Upper lobe of left lung (tissue), 6 donors: ENCODE measurements around the gene DGKK. TPM values are rescaled to one million over a fixed set of nuclear protein-coding genes. Genes with fewer than 3 reads are reported as not detected.
A peak's percentile ranks its signal among the peaks of the same experiment; 100 is the strongest.

Source experiments
- ATAC-seq, 2 donors: fragments of 200-7000 bp; cut with Tn5 transposase; one replicate each; pipeline ENCODE4 v1.9.1; 2022; ENCODE audit warnings: mild to moderate bottlenecking in 2 of 2, moderate library complexity in 2 of 2; ENCODE audit not compliant: low FRiP score in 2 of 2
- DNase-seq, 2 donors: peaks; one replicate each; pipeline ENCODE4 v3.0.0-alpha.2; 2019 to 2020
- H3K27ac ChIP-seq, 4 donors: fragments of 200-600 bp; sonication (generic); one replicate each; pipeline ENCODE4 v1.5.1; 2016 to 2019
- H3K27me3 ChIP-seq, 4 donors: fragments of 200-600 bp; sonication (generic); one replicate each; pipeline ENCODE4 v1.5.1; 2017 to 2019
- H3K36me3 ChIP-seq, 4 donors: fragments of 200-600 bp; sonication (generic); one replicate each; pipeline ENCODE4 v1.5.1; 2016 to 2019
- H3K4me1 ChIP-seq, 4 donors: fragments of 200-600 bp; sonication (generic); one replicate each; pipeline ENCODE4 v1.5.1; 2018 to 2019
- H3K4me3 ChIP-seq, 4 donors: fragments of 200-600 bp; sonication (generic); one replicate each; pipeline ENCODE4 v1.5.1; 2017 to 2019; ENCODE audit warnings: mild to moderate bottlenecking in 2 of 4, moderate library complexity in 1 of 4
- H3K9me3 ChIP-seq, 4 donors: fragments of 200-600 bp; sonication (generic); one replicate each; pipeline ENCODE4 v1.5.1; 2018 to 2019
- CTCF ChIP-seq, 6 experiments: fragments of 450-650 bp in 4 of 6; fragments of 200-600 bp in 2 of 6; sonication (generic) in 2 of 6; IDR thresholded peaks; one replicate each; pipeline ENCODE4 v1.5.1; 2016 to 2019; ENCODE audit warnings: antibody characterized with exemption in 6 of 6
- EP300 ChIP-seq, 4 donors: sonication (generic); formaldehyde crosslinking; IDR thresholded peaks; one replicate each; pipeline ENCODE4 v1.5.1; 2017; ENCODE audit warnings: antibody characterized with exemption in 4 of 4, control low read depth in 2 of 4
- POLR2A ChIP-seq, 4 donors: fragments of 450-650 bp; IDR thresholded peaks; one replicate each; pipeline ENCODE4 v1.5.1; 2016 to 2017; ENCODE audit warnings: antibody characterized with exemption in 4 of 4, mild to moderate bottlenecking in 2 of 4
- POLR2AphosphoS5 ChIP-seq, 2 donors: sonication (generic); formaldehyde crosslinking; IDR thresholded peaks; one replicate each; pipeline ENCODE4 v1.5.1; 2017; ENCODE audit warnings: antibody characterized with exemption in 2 of 2
- WGBS, 2 donors: methylation state at CpG; one replicate each; pipeline ENCODE4 v1.1.5; 2017 to 2018; 5-methylcytosine and 5-hydroxymethylcytosine counted together
- total RNA-seq, 6 donors: library from RNA; depleted of rRNA in 4 of 6; stranded (reverse); fragments of >200 nt in 4 of 6; gene quantifications; one replicate each; pipeline versions ENCODE4 v1.1.0 to v1.2.1, GENCODE V29; 2016 to 2021
- donor health status: DM: no; HTN: no; CAD: no; lungs with moderate emphysema.
- donor health status: DM: no; HTN: yes; CAD: no; lungs with severe emphysema.

DGKK gene
- total RNA-seq, 6 donors from 2014 or later, result 0.09 to 0.13 TPM; not detected in 4

DNA sequence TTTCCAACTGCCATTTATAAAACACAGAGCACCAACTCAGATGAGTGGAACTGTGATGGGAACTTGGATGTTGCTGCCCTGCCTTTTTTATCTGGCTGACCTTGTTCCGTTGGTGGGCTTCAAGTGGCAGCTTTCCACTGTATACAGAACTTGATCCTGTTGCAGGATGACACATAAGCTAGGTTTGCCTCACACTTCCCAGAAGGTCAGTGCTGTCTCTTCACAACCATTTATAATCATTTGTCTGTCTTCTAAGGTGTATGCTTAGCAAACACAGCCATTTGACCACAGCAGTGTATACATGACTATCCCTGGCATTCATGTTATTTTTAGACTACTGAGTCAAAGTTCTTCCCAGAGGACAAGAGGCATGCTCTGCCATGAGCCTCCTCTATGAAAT, 20.3 kb downstream of the DGKK start:
- Histone ChIP-seq H3K36me3 (no peaks in the 10 kb centered on the region), H3K27ac (no peak overlapping the region), H3K9me3 (no peaks in the 10 kb centered on the region), H3K27me3 (no peaks in the 10 kb centered on the region), H3K4me1 (no peaks in the 10 kb centered on the region), H3K4me3 (no peak overlapping the region)
- WGBS, 2 donors, result 48 to 83% methylated on average over 1 of the region's 1 CpG
- no peak for TF ChIP-seq EP300 (IDR thresholded peaks at IDR 0.05)
- TF ChIP-seq POLR2A (IDR thresholded peaks at IDR 0.05), result no peak
- no peak for TF ChIP-seq CTCF (IDR thresholded peaks at IDR 0.05)
- no peak for TF ChIP-seq POLR2AphosphoS5 (IDR thresholded peaks at IDR 0.05)
- ATAC-seq (no peak), DNase-seq (no peak)

DNA sequence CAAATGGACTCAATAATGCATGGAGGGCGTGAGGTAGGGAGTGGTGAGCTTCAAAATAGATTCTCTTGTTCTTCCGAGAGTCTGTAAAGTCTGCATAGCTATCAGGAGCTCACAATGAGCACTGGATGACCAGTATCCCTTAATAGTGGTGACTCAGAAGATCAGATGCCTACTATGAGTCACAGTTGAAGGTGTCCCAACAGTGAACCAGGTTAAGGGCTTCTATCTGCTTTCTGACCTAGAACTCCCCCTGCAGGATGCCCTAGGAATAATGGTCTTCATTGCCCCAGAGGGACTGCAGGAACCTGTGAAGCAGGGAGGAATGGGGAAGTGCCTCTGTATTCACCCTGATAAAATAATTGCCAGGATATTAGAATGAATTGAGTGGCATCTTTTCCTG, 22.1 kb downstream of the DGKK start:
- Histone ChIP-seq H3K4me3 (no peak overlapping the region), H3K9me3 (no peaks in the 10 kb centered on the region), H3K36me3 (no peaks in the 10 kb centered on the region), H3K27me3 (no peaks in the 10 kb centered on the region), H3K27ac (no peak overlapping the region), H3K4me1 (no peaks in the 10 kb centered on the region)
- no peak for ATAC-seq
- DNase-seq, result peak in 1 of 2 donors; percentile 24
- WGBS, 2 donors, result 70 to 89% methylated on average over 2 of the region's 2 CpGs
- TF ChIP-seq POLR2A (IDR thresholded peaks at IDR 0.05) (no peak), CTCF (IDR thresholded peaks at IDR 0.05) (peak in 1 of 6 experiments; percentile 9), POLR2AphosphoS5 (IDR thresholded peaks at IDR 0.05) (no peak), EP300 (IDR thresholded peaks at IDR 0.05) (no peak)

GRCh38 chrX:50447535-50447934, 23.1 kb downstream of the DGKK start:
- TF ChIP-seq CTCF (IDR thresholded peaks at IDR 0.05), result no peak
- TF ChIP-seq POLR2AphosphoS5 (IDR thresholded peaks at IDR 0.05), result no peak
- no peak for TF ChIP-seq EP300 (IDR thresholded peaks at IDR 0.05)
- no peak for TF ChIP-seq POLR2A (IDR thresholded peaks at IDR 0.05)
- ATAC-seq (no peak), DNase-seq (no peak)
- no peaks in the 10 kb centered on the region for H3K27me3 ChIP-seq
- WGBS, 2 donors, result 88 to 94% methylated on average over 3 of the region's 3 CpGs
- H3K9me3 ChIP-seq, result no peaks in the 10 kb centered on the region
- no peaks in the 10 kb centered on the region for H3K36me3 ChIP-seq
- H3K27ac ChIP-seq, result no peak overlapping the region
- no peaks in the 10 kb centered on the region for H3K4me1 ChIP-seq
- no peak overlapping the region for H3K4me3 ChIP-seq

- no peak overlapping the region for H3K4me3 ChIP-seq
- no peaks in the 10 kb centered on the region for H3K9me3 ChIP-seq
- TF ChIP-seq POLR2A (IDR thresholded peaks at IDR 0.05) (no peak), EP300 (IDR thresholded peaks at IDR 0.05) (no peak), POLR2AphosphoS5 (IDR thresholded peaks at IDR 0.05) (no peak), CTCF (IDR thresholded peaks at IDR 0.05) (no peak)
- ATAC-seq (no peak), DNase-seq (no peak)
- H3K4me1 ChIP-seq, result no peaks in the 10 kb centered on the region
- no peaks in the 10 kb centered on the region for H3K36me3 ChIP-seq
- H3K27me3 ChIP-seq, result no peaks in the 10 kb centered on the region
- 70 to 75% methylated on average over 3 of the region's 3 CpGs for WGBS, 2 donors
- H3K27ac ChIP-seq, result no peak overlapping the region
Measured at GRCh38 chrX:50442426-50443116, 28.1 kb downstream of the DGKK start.

- Histone ChIP-seq H3K27ac (no peak overlapping the region), H3K4me1 (no peaks in the 10 kb centered on the region), H3K27me3 (peaks cover 0 to 2% (median 0%) of the 10 kb centered on the region in 4 donors), H3K4me3 (no peak overlapping the region), H3K36me3 (no peaks in the 10 kb centered on the region), H3K9me3 (no peaks in the 10 kb centered on the region)
- DNase-seq, result no peak
- TF ChIP-seq EP300 (IDR thresholded peaks at IDR 0.05) (no peak), CTCF (IDR thresholded peaks at IDR 0.05) (no peak), POLR2AphosphoS5 (IDR thresholded peaks at IDR 0.05) (no peak), POLR2A (IDR thresholded peaks at IDR 0.05) (no peak)
- no peak for ATAC-seq
- 85 to 93% methylated on average over 6 of the region's 6 CpGs for WGBS, 2 donors
Measured at GRCh38 chrX:50436797-50437196, 33.8 kb downstream of the DGKK start.
